ENCODE data around the gene UPK1A.

Gene UPK1A

GRCh38 chr19:35725216-35725861 is 59.0 kb downstream of the UPK1A start:
- TF ChIP-seq CTCF (IDR thresholded peaks at IDR 0.05) = no peak
- H3K4me3 ChIP-seq (ENCODE audit: low read depth in 1 of 2, low read length in 1 of 2) = no peak overlapping the region
- no peaks in the 10 kb centered on the region for H3K9me3 ChIP-seq
- no peaks in the 10 kb centered on the region for H3K4me1 ChIP-seq (ENCODE audit: control insufficient read depth in 1 of 2, insufficient read depth in 1 of 2, low read depth in 1 of 2, low read length in 1 of 2)
- no peaks in the 10 kb centered on the region for H3K27me3 ChIP-seq
- H3K27ac ChIP-seq = no peak overlapping the region
- peaks cover 100% of the 10 kb centered on the region for H3K36me3 ChIP-seq

- H3K36me3 ChIP-seq = peaks cover 100% of the 10 kb centered on the region
- H3K27me3 ChIP-seq = no peaks in the 10 kb centered on the region
- no peaks in the 10 kb centered on the region for H3K9me3 ChIP-seq
- no peak overlapping the region for H3K4me3 ChIP-seq (ENCODE audit: low read depth in 1 of 2, low read length in 1 of 2)
- no peak for TF ChIP-seq CTCF (IDR thresholded peaks at IDR 0.05)
- no peaks in the 10 kb centered on the region for H3K4me1 ChIP-seq (ENCODE audit: control insufficient read depth in 1 of 2, insufficient read depth in 1 of 2, low read depth in 1 of 2, low read length in 1 of 2)
- H3K27ac ChIP-seq = no peak overlapping the region
Measured at GRCh38 chr19:35727053-35727955, 61.0 kb downstream of the UPK1A start.

Measured in neutrophil (primary cell).